BLaER1 treated with 17β-estradiol and CSF1 and Interleukin-3, amounts not matched to agents 10 nM and 100 nM (cell line): ENCODE measurements around the gene MKLN1.

ENCODE experiments used
- H3K27ac ChIP-seq, 11 experiments: shearing (Covaris generic); formaldehyde crosslinking; 2 replicates each; pipeline ENCODE4 v1.8.1; 2022
- H3K27me3 ChIP-seq, 11 experiments: shearing (Covaris generic); formaldehyde crosslinking; 2 replicates each; pipeline ENCODE4 v1.8.1; 2022
- H3K36me3 ChIP-seq, 11 experiments: shearing (Covaris generic); formaldehyde crosslinking; 2 replicates each; pipeline ENCODE4 v1.8.1; 2022
- H3K4me1 ChIP-seq, 10 experiments: shearing (Covaris generic); formaldehyde crosslinking; 2 replicates each; pipeline ENCODE4 v1.8.1; 2022
- H3K4me2 ChIP-seq, 11 experiments: shearing (Covaris generic); formaldehyde crosslinking; 2 replicates each; pipeline ENCODE4 v1.8.1; 2022
- H3K4me3 ChIP-seq, 10 experiments: shearing (Covaris generic); formaldehyde crosslinking; 2 replicates each; pipeline ENCODE4 v1.8.1; 2022
- H3K9ac ChIP-seq, 11 experiments: shearing (Covaris generic); formaldehyde crosslinking; 2 replicates each; pipeline ENCODE4 v1.8.1; 2022
- H3K9me3 ChIP-seq, 11 experiments: shearing (Covaris generic); formaldehyde crosslinking; replicated peaks in 1 of 11; 2 replicates each; pipeline ENCODE4 v1.8.1; 2022
- H4K20me1 ChIP-seq, 11 experiments: shearing (Covaris generic); formaldehyde crosslinking; 2 replicates each; pipeline ENCODE4 v1.8.1; 2022
- Cebpa-rat ChIP-seq, 11 experiments: shearing (Covaris generic); IDR thresholded peaks; 2 replicates each; pipeline ENCODE4 v1.8.1; 2022

The MKLN1 gene

GRCh38 chr7:131544449-131545301 is 217.0 kb downstream of the MKLN1 start:
- Histone ChIP-seq H3K27me3 (no peaks in the 10 kb centered on the region), H3K9me3 (peaks cover 0 to 17% (median 10%) of the 10 kb centered on the region in 11 experiments; a peak in 10 of 22 replicates), H3K27ac (peak overlapping the region in 1 of 11 experiments; percentile 22; a peak in 1 of 22 replicates), H3K4me1 (peaks cover 4 to 37% (median 26%) of the 10 kb centered on the region in 10 experiments; a peak in 19 of 20 replicates), H3K4me2 (peak overlapping the region in 9 of 11 experiments; percentile 16 to 50 (median 38); a peak in 15 of 22 replicates), H3K9ac (no peak overlapping the region), H4K20me1 (peaks cover 0 to 10% (median 0%) of the 10 kb centered on the region in 11 experiments; a peak in 2 of 22 replicates), H3K36me3 (0 out of 22 replicates have a peak, but pooled peaks cover 0 to 8% (median 0%) of the 10 kb centered on the region in 11 experiments), H3K4me3 (no peak overlapping the region)
- no peak for TF ChIP-seq Cebpa-rat (IDR thresholded peaks at IDR 0.05)

- Histone ChIP-seq H4K20me1 (peaks cover 0 to 12% (median 0%) of the 10 kb centered on the region in 11 experiments; a peak in 2 of 22 replicates), H3K27me3 (no peaks in the 10 kb centered on the region), H3K36me3 (0 out of 22 replicates have a peak, but pooled peaks cover 0 to 8% (median 0%) of the 10 kb centered on the region in 11 experiments), H3K4me2 (peak overlapping the region in 8 of 11 experiments; percentile 2 to 50 (median 34); a peak in 14 of 22 replicates), H3K27ac (no peak overlapping the region), H3K4me1 (peaks cover 4 to 37% (median 26%) of the 10 kb centered on the region in 10 experiments; a peak in 19 of 20 replicates), H3K9me3 (peaks cover 0 to 17% (median 10%) of the 10 kb centered on the region in 11 experiments; a peak in 10 of 22 replicates), H3K9ac (no peak overlapping the region), H3K4me3 (no peak overlapping the region)
- TF ChIP-seq Cebpa-rat (IDR thresholded peaks at IDR 0.05) = no peak
Observed at GRCh38 chr7:131546126-131546525, 218.4 kb downstream of the MKLN1 start.
